Tibial nerve (tissue), 4 donors: ENCODE measurements around the gene ATP6V0B.

Source experiments
- CTCF ChIP-seq, 5 experiments: fragments of 200-600 bp in 3 of 5; fragments of 450-650 bp in 2 of 5; sonication (generic) in 3 of 5; IDR thresholded peaks; one replicate each; pipeline ENCODE4 v1.5.1; 2016 to 2019; ENCODE audit warnings: antibody characterized with exemption in 5 of 5, mild to moderate bottlenecking in 3 of 5, moderate library complexity in 2 of 5
- EP300 ChIP-seq, 2 donors: sonication (generic); formaldehyde crosslinking; IDR thresholded peaks; one replicate each; pipeline ENCODE4 v1.6.1; 2017; ENCODE audit warnings: antibody characterized with exemption in 2 of 2, mild to moderate bottlenecking in 1 of 2
- POLR2A ChIP-seq, 2 donors: fragments of 450-650 bp; IDR thresholded peaks; one replicate each; pipeline ENCODE4 v1.6.1; 2017; ENCODE audit warnings: antibody characterized with exemption in 2 of 2, mild to moderate bottlenecking in 2 of 2, moderate library complexity in 2 of 2

GRCh38 chr1:43933386-43934100 is 41.2 kb upstream of the ATP6V0B start, which contains the start of gene ARTN:
- no peak for TF ChIP-seq CTCF (IDR thresholded peaks at IDR 0.05)
- TF ChIP-seq POLR2A (IDR thresholded peaks at IDR 0.05) = no peak
- TF ChIP-seq EP300 (IDR thresholded peaks at IDR 0.05) = no peak
